HG03521 (cell line): ENCODE measurements around the gene NDUFC2.
"Not testable (repeated sequence)": the region's sequence is repeated elsewhere in the genome, so short reads cannot be mapped to it uniquely, and the experiment has no call there.

ENCODE experiments used
- ATAC-seq: cut with Tn5 transposase; IDR thresholded peaks from one replicate; pipeline ENCODE4 v1.9.1; 2021; ENCODE audit warnings: mild to moderate bottlenecking, moderate library complexity; ENCODE audit not compliant: unreplicated experiment

Gene NDUFC2

GRCh38 chr11:78056093-78056492 lies 23.6 kb downstream of the NDUFC2 start:
- ATAC-seq = no peak

- ATAC-seq = no peak
Measured at GRCh38 chr11:78054971-78055370, 24.7 kb downstream of the NDUFC2 start.

- ATAC-seq = no peak
Measured at GRCh38 chr11:78050964-78051831, 28.5 kb downstream of the NDUFC2 start.

GRCh38 chr11:78049348-78049747 lies 30.3 kb downstream of the NDUFC2 start:
- no peak for ATAC-seq

- ATAC-seq = no peak
Measured at GRCh38 chr11:78048561-78048960, 31.1 kb downstream of the NDUFC2 start.

GRCh38 chr11:78046486-78046854 lies 33.2 kb downstream of the NDUFC2 start:
- no peak for ATAC-seq

GRCh38 chr11:78045851-78046485 lies 33.7 kb downstream of the NDUFC2 start:
- ATAC-seq = no peak

- no peak for ATAC-seq
Measured at GRCh38 chr11:78044706-78045105, 35.0 kb downstream of the NDUFC2 start.

- ATAC-seq = no peak
Measured at GRCh38 chr11:78041843-78042440, 37.7 kb downstream of the NDUFC2 start.

GRCh38 chr11:78041380-78041719 lies 38.3 kb downstream of the NDUFC2 start:
- not testable (repeated sequence) for ATAC-seq

- no peak for ATAC-seq
Measured at GRCh38 chr11:78040691-78041379, 38.8 kb downstream of the NDUFC2 start.

GRCh38 chr11:78039919-78040671 lies 39.6 kb downstream of the NDUFC2 start:
- ATAC-seq = no peak

- no peak for ATAC-seq
Measured at GRCh38 chr11:78039391-78039918, 40.2 kb downstream of the NDUFC2 start.

GRCh38 chr11:78038697-78039313 lies 40.9 kb downstream of the NDUFC2 start:
- ATAC-seq = no peak

GRCh38 chr11:78037825-78038620 lies 41.6 kb downstream of the NDUFC2 start:
- ATAC-seq = no peak

GRCh38 chr11:78037056-78037455 lies 42.6 kb downstream of the NDUFC2 start:
- no peak for ATAC-seq

- ATAC-seq = no peak
Measured at GRCh38 chr11:78036313-78036712, 43.3 kb downstream of the NDUFC2 start.

- ATAC-seq = no peak
Measured at GRCh38 chr11:78034623-78035022, 45.0 kb downstream of the NDUFC2 start.

- no peak for ATAC-seq
Measured at GRCh38 chr11:78033040-78033439, 46.6 kb downstream of the NDUFC2 start.
